Measurements from ENCODE around the gene MED20.
A peak's percentile ranks its signal among the peaks of the same experiment; 100 is the strongest.

The MED20 gene

GRCh38 chr6:41940759-41941279, 19.9 kb upstream of the MED20 start:
- DNase-seq, result peak; percentile 22 to 62

GRCh38 chr6:41939848-41940758, 19.2 kb upstream of the MED20 start:
- peak; percentile 21 to 52 for DNase-seq

GRCh38 chr6:41939176-41939847, 18.4 kb upstream of the MED20 start:
- peak; percentile 28 to 31 for DNase-seq

GRCh38 chr6:41938590-41939175, 17.7 kb upstream of the MED20 start:
- peak in 1 of 2 donors; percentile 19 for DNase-seq

GRCh38 chr6:41937861-41938574, 17.1 kb upstream of the MED20 start:
- peak; percentile 43 to 71 for DNase-seq

- no peak for DNase-seq
Measured at GRCh38 chr6:41937472-41937860, 16.5 kb upstream of the MED20 start.

- peak; percentile 87 to 91 for DNase-seq
Measured at GRCh38 chr6:41936073-41936837, 15.3 kb upstream of the MED20 start.

- no peak for DNase-seq
Measured at GRCh38 chr6:41935685-41936072, 14.7 kb upstream of the MED20 start.

GRCh38 chr6:41935193-41935574, 14.2 kb upstream of the MED20 start:
- no peak for DNase-seq

- no peak for DNase-seq
Measured at GRCh38 chr6:41934278-41935192, 13.6 kb upstream of the MED20 start.

GRCh38 chr6:41932378-41932777, 11.4 kb upstream of the MED20 start:
- no peak for DNase-seq

GRCh38 chr6:41931792-41932191, 10.9 kb upstream of the MED20 start:
- DNase-seq, result no peak

- no peak for DNase-seq
Measured at GRCh38 chr6:41929924-41930323, 9.0 kb upstream of the MED20 start.

- DNase-seq, result no peak
Measured at GRCh38 chr6:41927253-41927652, 6.3 kb upstream of the MED20 start.

- DNase-seq, result no peak
Measured at GRCh38 chr6:41922154-41922553, 1.2 kb upstream of the MED20 start.

- no peak for DNase-seq
Measured at GRCh38 chr6:41921712-41921998, 716 bp upstream of the MED20 start.

GRCh38 chr6:41917528-41917927, 3.4 kb downstream of the MED20 start:
- no peak for DNase-seq

- DNase-seq, result no peak
Measured at GRCh38 chr6:41914869-41915530, 5.9 kb downstream of the MED20 start.

GRCh38 chr6:41914343-41914742, 6.6 kb downstream of the MED20 start:
- no peak for DNase-seq

- no peak for DNase-seq
Measured at GRCh38 chr6:41909727-41910126, 11.2 kb downstream of the MED20 start.
